GM18498 (cell line): ENCODE measurements around the gene NINJ1.

ENCODE experiments used
- ATAC-seq: cut with Tn5 transposase; IDR thresholded peaks from one replicate; pipeline ENCODE4 v1.9.1; 2021; ENCODE audit warnings: mild to moderate bottlenecking, moderate library complexity; ENCODE audit not compliant: unreplicated experiment

The NINJ1 gene, protein sequence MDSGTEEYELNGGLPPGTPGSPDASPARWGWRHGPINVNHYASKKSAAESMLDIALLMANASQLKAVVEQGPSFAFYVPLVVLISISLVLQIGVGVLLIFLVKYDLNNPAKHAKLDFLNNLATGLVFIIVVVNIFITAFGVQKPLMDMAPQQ

GRCh38 chr9:93134015-93134739 is at the start of gene NINJ1:
TSS of gene NINJ1 (minus strand) at chr9:93134251. CDS start at chr9:93134217, 34 bp downstream.
- ATAC-seq = peak; percentile 79

DNA sequence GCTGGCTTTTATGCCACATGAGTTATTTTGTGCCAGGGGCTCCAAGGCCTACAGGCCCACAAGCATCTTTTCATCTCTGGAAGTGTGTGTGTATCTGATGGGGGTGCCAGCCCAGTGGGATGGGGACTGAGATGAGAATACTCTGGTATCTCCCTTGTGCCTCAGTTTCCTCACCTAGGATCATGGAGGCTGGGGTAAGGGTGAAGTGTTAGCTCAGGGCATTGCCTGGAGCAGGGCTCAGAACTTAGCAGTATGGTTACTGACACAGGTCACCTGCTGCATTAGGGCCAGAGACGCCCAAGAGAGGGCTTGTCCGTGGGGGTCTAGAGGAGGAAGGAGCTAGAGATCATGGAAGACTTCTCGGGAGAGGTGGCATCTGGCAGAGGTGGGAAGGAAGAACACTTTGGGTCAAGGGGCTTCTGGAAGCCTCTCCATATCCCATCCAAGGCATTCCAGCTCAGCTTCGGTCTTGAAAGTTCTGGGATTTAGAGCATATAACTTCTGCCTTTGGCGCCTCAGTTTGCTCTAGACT is 49.1 kb upstream of the NINJ1 start:
- no peak for ATAC-seq

GRCh38 chr9:93182572-93182971 is 48.5 kb upstream of the NINJ1 start:
- ATAC-seq = no peak

GRCh38 chr9:93181672-93182435 is 47.8 kb upstream of the NINJ1 start:
- ATAC-seq = no peak

- no peak for ATAC-seq
Observed at GRCh38 chr9:93180938-93181337, 46.9 kb upstream of the NINJ1 start.

GRCh38 chr9:93178851-93179786 is 45.1 kb upstream of the NINJ1 start:
- no peak for ATAC-seq

- no peak for ATAC-seq
Observed at GRCh38 chr9:93177676-93178075, 43.6 kb upstream of the NINJ1 start.

DNA sequence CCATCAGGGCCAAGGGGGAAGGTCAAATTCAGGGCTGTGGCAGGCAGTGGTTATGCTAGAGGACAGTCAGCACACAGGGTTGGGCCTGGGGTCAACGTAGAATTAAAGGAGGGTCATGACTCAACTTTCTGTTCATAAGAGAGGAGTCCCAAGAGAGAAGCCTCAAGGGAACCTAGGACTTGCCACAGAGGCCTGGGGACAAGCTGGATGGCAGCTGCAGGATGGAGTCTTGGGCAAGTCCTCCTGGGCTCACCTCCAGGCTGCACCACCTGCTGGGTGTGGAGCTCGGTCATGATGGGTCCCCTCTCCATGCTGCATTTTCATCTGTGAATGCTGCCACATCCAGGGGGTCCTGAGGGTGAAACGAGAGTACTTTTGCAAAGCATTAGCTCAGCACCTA is 40.9 kb upstream of the NINJ1 start:
- ATAC-seq = no peak

DNA sequence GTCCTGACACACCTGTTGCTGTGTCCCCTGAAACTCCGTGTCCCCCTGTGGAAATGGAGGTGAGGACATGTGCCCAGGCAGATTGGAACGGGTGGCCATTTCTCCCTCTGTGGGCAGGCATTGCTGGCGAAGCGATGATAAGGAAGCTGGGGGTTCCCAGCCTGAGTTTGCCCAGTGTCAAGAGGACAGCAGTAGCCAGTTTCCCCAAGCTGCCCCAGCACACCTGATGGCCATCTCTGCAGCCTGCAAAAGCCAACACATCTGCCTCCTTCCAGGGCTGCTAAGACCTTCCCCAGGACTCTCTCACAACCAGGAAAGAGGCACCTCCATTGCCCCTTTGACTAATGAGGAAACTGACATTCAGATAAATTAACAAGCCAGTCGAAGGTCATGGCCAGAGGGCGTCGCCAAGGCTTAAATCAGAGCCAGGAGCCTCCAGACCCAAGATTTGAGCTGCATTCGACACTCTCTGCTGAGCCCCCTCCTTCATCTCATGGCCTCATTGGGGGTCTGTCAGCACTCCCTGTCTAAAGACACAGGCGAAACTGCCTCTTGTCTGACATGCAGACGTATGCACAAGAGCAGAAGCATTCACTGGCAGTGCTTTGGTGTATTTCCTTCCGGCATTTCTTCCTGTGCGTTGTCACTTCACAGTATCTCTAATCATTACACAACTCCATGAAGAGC is 39.5 kb upstream of the NINJ1 start:
- no peak for ATAC-seq

GRCh38 chr9:93172666-93173364 is 38.8 kb upstream of the NINJ1 start:
- no peak for ATAC-seq

DNA sequence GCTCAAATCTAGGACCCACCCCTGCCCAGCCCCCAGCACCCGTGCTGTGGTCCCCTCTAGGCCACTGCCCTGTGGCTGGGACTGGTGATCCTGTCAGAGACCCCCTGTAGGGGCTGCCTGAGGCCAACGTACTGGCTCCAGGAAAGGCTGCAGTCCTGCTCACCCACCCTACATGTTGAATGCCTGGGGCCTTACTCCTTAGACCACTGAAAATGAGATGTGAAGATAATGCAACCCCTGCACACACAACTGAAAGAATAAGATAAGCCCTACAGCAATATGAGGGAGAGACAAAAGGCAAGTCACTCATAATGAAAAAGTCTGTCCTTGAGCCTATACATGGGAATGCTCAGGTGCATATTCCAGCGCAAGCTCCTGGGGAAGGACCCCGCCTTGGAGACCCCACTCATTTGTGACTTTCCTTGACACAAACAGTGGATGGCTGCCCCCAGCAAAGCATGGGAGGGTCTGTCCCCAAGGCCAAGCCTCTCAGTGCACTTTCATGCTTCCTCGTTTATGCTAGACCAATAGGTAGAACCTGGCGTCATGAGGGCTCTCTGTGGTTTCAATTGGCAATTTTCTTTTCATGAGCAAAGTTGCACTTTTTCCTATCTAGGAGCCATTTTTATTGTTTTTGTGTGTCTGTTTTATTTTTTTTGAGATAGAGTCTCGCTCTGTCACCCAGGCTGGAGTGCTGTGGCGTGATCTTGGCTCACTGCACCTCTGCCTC is 37.4 kb upstream of the NINJ1 start:
- no peak for ATAC-seq

- no peak for ATAC-seq
Observed at GRCh38 chr9:93170571-93170970, 36.5 kb upstream of the NINJ1 start.

- ATAC-seq = no peak
Observed at GRCh38 chr9:93169444-93169843, 35.4 kb upstream of the NINJ1 start.

GRCh38 chr9:93168581-93168980 is 34.5 kb upstream of the NINJ1 start:
- ATAC-seq = no peak

DNA sequence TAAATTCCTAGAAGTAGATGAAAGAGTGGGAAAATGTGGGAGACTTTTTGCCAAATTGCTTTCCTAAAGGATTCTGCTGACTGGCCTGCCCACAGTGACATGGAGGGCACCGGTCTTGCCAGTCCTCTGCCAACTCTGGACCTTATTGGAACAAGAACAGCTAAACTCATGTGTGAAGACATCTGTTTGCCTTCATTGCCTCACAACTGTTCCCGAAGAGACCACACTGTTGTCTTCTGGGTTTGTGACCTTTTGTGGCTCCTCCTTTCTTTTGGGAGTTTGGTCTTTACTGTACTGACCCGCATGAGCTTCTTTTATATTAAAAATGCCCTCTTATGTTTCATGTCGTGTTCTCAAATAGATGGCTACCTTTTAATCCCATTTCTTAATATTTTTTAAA is 33.8 kb upstream of the NINJ1 start:
- ATAC-seq = no peak

GRCh38 chr9:93167185-93167584 is 33.1 kb upstream of the NINJ1 start:
- ATAC-seq = no peak

DNA sequence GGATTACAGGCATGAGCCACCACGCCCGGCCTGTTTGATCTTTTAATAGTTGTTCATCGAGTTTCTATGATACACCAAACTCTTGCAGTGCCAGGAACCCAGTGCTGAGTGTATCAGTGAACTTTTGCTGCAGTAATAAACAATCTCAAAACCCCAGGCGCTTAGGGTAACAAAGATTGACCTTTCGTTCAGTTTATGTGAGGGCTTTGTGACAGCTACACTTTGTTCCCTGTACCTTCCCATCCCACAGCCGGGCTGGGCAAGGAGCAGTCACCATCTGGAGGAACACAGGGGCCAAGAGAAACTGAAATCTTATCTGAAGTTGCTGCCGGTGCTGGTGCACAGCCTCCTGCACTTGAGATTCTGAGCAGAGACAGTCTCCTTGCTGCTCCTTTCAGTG is 32.6 kb upstream of the NINJ1 start:
- no peak for ATAC-seq

- ATAC-seq = no peak
Observed at GRCh38 chr9:93164085-93164484, 30.0 kb upstream of the NINJ1 start.
